ENCODE measurements around the gene ALS2.
A peak's percentile ranks its signal among the peaks of the same experiment; 100 is the strongest.
"Not testable (repeated sequence)": the region's sequence is repeated elsewhere in the genome, so short reads cannot be mapped to it uniquely, and the experiment has no call there.

The ALS2 gene

GRCh38 chr2:201780674-201781493 is at the start of gene ALS2:
Gene ALS2 (minus strand): TSS chr2:201780933. CDS start chr2:201768885, 12,048 bp downstream.
- peak; percentile 92 for DNase-seq

- DNase-seq = no peak
Observed at GRCh38 chr2:201828220-201828619, 47.5 kb upstream of the ALS2 start.

- DNase-seq = no peak
Observed at GRCh38 chr2:201827621-201828020, 46.9 kb upstream of the ALS2 start.

- DNase-seq = no peak
Observed at GRCh38 chr2:201824212-201824611, 43.5 kb upstream of the ALS2 start.

GRCh38 chr2:201821080-201821479 is 40.3 kb upstream of the ALS2 start:
- DNase-seq = no peak

DNA sequence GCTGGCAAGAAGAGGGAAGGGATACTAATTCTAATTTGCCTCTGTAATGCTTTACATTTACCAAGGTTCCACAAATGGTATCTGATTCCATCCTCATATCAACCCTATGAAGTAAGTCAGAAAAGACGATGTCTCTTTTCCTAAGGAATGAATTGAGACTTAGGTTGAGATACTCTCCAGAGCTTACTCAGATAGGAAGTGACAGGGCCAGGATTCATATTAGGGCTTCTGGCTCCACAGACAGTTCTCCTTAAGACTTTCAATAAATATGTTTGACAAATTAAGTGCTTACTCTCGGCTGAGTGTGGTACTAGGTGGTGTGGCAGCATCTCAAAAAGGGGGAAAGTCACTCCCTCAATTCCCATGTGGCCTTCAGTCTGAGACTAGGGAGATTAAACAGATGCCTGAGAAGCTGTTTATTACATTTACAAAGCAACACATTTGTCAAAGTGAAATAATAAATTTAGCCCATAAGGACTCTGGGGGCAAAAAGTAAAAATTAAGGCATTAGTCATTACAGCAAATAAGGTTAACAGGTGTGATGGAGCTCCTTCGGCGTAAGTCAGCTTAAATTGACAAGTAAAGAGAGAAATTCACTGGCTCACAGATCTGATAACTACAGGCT is 39.8 kb upstream of the ALS2 start:
- DNase-seq = no peak

- no peak for DNase-seq
Observed at GRCh38 chr2:201816657-201817575, 36.2 kb upstream of the ALS2 start.

GRCh38 chr2:201813996-201814760 is 33.4 kb upstream of the ALS2 start:
- DNase-seq = no peak

- DNase-seq = not testable (repeated sequence)
Observed at GRCh38 chr2:201810604-201811003, 29.9 kb upstream of the ALS2 start.

DNA sequence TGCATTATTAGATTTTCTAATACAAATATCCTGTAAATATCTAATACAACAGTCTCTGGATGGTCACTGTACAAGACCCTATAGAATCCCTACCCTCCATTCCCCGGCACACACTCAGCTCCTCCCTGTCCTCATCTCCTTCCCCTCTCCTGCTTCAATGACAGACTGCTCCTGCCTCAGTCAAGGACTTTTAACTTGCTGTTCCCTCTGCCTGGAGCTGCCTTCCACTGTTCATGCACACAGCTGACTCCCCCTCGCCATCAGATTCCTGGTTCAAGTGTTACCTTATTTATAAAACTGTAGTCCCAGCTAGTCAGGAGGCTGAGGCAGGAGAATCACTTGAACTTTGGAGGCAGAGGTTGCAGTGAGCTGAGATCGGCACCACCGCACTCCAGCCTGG is 28.9 kb upstream of the ALS2 start:
- no peak for DNase-seq

DNA sequence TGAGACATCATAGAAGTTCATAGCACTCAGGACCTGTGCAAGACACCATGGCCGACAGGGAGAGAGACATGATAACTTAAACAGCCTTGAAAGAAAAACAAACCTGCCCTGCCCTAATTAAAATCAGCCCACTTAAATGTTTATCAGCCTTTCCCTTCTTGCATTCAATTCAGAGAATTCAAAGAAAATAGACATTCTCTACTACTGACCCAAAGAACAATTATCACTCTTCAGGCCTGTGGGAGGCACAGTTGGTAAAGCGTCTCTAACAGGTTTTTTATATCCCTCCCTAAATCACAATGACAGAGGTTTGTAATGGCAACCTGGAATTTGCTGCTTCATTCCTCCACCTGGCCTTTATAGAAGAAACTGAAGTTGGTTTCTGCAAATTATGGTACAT is 27.3 kb upstream of the ALS2 start:
- no peak for DNase-seq

- DNase-seq = no peak
Observed at GRCh38 chr2:201807452-201807999, 26.8 kb upstream of the ALS2 start.

- no peak for DNase-seq
Observed at GRCh38 chr2:201806442-201807170, 25.9 kb upstream of the ALS2 start, which contains the start of gene CDK15. Gene CDK15 (plus strand): TSS chr2:201806537. CDS start chr2:201806665, 128 bp downstream.

DNA sequence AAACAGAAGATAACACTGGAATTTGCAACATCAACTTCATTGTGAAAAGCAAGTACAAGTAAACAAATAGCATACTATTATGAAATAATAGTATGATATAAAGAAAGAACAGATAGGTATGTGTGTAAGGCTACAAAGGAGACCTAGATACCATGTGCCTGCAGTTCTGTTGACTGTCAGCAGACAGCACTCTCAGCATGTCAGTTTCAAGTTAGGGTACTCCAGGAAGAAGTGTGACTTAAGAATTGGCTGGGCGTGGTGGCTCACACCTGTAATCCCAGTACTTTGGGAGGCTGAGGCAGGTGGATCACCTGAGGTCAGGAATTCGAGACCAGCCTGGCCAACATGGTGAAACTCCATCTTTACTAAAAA is 18.2 kb upstream of the ALS2 start:
- DNase-seq = not testable (repeated sequence)

DNA sequence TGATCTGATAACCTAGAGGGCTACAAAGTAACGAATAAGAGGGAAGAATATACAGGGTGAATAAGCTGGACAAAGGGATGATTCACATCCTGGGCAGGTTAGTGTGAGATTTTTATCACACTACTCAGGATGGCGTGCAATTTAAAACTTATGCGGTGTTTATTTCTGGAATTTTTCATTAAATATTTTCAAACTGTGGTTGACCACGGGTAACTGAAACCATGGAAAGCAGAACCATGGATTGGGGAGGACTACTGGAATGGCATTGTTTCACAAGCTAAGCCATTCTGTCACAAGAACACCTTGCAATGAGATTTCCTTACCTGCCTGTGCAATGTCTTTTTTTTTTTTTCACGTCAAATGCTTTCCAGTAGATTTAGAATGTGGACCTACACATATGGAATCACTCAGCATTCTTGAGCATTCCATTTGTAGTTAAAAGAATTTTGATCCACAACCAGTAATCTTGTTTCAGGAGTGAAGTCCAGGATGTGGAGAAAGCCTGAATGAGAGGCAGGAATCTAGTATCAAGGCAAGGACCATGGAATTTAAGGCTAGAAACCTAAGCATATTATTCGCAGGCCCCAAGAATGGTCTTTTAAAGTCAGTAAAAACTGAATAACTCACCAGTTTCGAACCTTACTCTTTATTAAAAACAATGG is 17.6 kb upstream of the ALS2 start:
- no peak for DNase-seq

DNA sequence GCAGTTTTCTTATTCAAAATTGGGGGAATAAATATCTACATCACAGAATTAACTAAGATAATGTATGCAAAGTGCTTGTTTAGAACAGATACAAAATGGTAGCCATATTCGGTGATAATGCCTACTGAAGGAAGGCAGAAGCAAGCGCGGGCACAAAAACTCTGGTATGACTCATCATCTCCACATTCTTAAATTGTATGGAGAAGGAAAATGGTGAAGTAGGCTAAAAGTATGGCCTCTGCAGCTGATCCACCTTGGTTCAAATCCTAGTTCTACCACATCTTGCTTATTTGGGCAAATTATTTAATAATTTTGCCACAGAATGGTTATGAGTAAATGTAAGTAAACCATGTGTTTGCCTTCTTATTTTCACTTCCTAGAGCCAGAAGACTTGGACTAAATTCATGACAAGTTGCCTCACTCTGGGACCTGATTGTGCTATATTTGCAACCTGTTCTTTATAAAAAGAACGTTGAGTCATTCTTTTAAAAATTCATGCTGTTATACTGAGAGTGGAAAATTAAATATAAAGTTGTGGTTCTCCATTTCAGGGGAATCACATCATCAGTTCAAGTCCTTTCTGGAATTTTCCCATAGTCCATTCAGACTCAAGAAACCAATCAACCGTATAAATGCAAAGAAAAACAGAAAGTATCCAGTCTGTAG is 16.6 kb upstream of the ALS2 start:
- DNase-seq = no peak

- DNase-seq = no peak
Observed at GRCh38 chr2:201796478-201796865, 15.7 kb upstream of the ALS2 start.

GRCh38 chr2:201795607-201796477 is 15.1 kb upstream of the ALS2 start:
- DNase-seq = no peak

DNA sequence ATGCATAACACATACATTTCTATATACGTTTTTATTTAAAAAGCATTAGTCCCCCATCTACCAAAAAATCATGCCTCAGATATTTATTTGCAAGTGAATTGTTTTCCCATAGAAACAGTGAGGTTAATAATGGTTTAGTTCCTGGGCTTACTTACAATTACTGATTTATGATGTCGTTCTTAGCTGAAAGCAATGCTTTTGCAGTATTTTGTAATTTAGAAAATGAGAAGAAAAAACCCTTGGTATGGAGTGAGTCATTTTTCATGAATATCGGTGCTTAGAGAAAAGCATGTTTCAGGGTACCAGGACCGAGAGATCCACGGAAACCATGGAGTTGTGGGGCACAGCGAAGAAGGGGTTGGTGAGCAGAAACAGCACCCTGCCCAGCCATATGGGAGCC is 13.6 kb upstream of the ALS2 start:
- DNase-seq = no peak
